Head of caudate nucleus (tissue), 42 donors: ENCODE data around the gene TM9SF1.
"Not testable (repeated sequence)": the region's sequence is repeated elsewhere in the genome, so short reads cannot be mapped to it uniquely, and the experiment has no call there.

ENCODE experiments used
- DNase-seq, 42 donors: peaks; one replicate each; pipeline versions ENCODE4 v3.0.0 to v3.0.0-alpha.2; 2020 to 2021; ENCODE audit warnings: mixed read lengths in 7 of 42
- intact Hi-C: fragments of 100-400 bp; cut with DNase I; formaldehyde crosslinking; loops from one replicate; pipeline ENCODE4 v1.15.0; 2022

The TM9SF1 gene

GRCh38 chr14:24204163-24205146 is 9.2 kb upstream of the TM9SF1 start:
- peak in 1 of 42 donors; percentile 2 for DNase-seq
- intact Hi-C loops, result no loop called here

GRCh38 chr14:24203249-24203886 is 8.1 kb upstream of the TM9SF1 start:
- intact Hi-C loops, result not testable (repeated sequence)
- peak in 2 of 42 donors; percentile 3 to 11 for DNase-seq

DNA sequence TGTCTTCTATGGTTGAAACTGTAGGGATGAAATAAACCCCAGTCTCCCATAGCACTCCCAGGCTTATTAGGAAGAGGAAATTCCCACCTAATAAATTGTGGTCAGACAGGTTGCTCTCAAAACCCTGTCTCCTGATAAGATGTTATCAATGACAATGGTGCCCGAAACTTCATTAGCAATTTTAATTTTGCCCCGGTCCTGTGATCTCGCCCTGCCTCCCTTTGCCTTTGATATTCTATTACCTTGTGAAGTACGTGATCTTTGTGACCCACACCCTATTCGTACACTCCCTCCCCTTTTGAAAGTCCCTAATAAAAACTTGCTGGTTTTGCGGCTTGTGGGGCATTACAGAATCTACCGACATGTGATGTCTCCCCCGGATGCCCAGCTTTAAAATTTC is 7.3 kb upstream of the TM9SF1 start:
- intact Hi-C loops, result not testable (repeated sequence)

GRCh38 chr14:24198814-24199524 is 3.7 kb upstream of the TM9SF1 start:
- intact Hi-C loops, result no loop called here

More for the DNA sequence above, 7.3 kb upstream of the TM9SF1 start:
- DNase-seq, result peak in 2 of 42 donors; percentile 0 to 2

DNA sequence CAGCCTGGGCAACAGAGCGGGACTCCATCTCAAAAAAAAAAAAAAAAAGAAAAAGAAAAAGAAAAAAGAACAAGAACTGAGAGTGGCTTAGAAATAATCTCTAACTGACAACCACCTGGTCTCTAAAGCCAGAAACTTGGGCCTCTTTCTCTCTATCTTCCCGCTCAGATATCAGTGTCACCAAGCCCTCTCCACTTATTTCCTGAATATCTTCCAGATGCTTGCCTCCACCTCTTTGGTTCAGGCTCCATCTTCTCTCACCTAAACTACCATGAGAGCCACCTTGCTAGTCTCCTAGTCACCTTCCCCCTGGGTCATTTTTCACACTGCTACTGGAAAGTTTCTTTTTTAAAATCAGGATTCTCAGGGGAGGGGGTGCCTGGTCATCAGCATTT is 1.8 kb upstream of the TM9SF1 start:
- intact Hi-C loops, result no loop called here
- DNase-seq, result no peak

More at GRCh38 chr14:24198814-24199524, 3.7 kb upstream of the TM9SF1 start:
- DNase-seq, result no peak

DNA sequence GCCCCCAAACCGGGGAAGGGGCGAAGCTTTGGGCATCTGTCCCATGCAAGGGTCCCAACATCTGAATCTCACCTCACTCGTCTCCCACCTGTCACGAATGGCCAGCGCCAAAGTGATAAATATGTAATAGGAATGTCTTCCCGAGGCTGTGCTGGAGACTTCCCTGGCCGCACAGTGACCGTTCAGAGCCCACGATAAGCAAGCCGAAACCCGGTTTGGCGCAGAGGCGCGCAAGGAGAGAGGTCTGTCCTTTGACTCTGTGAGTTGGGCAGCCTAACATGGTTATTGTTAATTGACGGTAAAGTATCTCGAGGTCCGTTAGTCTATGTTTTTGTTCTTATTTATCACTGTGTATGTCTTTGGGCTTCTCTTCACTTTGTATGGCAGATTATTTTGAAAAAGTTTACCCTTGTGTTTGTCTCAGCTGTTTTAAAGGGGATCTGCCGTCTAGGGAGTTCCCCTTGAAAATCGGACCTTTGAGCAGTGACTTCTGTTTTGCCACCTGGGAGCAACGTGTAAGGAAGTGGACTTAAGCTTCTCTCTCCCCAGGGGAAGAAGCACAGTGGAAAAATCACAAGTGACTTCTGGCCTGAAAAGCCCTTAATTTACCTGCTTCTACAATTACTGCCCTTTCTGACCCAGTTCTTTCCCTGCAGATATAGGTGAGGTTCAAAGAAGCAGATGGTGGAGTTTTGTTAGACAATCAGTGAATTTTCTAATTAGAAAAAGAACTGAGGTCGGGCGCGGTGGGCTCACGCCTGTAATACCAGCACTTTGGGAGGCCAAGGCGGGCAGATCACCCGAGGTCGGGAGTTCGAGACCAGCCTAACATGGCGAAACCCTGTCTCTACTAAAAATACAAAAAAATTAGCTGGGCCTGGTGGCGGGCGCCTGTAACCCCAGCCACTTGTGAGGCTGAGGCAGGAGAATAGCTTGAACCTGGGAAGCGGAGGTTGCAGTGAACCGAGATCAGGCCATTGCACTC is 1.1 kb upstream of the TM9SF1 start:
- intact Hi-C loops, result no loop called here
- peak in 1 of 42 donors; percentile 42 for DNase-seq

DNA sequence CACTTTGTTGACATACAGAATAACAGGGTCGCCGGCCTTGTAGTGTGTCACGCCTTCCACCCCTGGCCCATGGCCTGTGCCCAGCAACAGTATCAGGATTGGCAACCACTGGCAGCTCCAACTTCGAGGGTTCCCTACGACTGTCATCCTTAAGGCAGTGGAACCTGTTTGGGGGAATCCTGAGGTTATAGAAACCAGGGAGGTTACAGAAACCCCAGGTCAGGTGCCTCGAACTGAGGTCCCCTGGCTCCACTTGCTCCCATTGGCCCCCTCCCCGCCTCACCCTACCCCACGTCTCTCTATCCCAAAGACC is 412 bp downstream of the TM9SF1 start:
- no peak for DNase-seq
- intact Hi-C loops, result no loop called here

- intact Hi-C loops, result no loop called here
- DNase-seq, result no peak
Measured at GRCh38 chr14:24194186-24194872, 912 bp downstream of the TM9SF1 start.

DNA sequence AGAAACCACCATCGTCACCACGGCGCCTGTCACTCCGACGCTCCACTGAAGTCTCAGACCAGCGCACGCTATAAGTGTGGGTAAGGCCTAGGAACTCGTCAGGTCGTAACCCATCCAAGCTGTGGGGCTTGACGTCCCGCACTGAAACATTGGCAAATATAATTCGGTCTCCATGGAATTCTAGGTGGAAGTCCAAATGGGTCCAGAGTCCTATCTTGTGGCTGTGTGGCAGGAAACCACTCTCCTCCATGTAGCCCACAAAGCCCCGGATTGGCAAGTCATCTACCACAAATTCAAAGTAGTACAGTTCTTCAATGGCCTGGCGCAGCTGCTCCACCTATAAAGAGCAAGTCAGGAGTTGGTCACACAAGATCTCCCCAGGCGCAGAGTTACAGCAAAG is 2.3 kb downstream of the TM9SF1 start:
- DNase-seq, result no peak
- intact Hi-C loops, result no loop called here

DNA sequence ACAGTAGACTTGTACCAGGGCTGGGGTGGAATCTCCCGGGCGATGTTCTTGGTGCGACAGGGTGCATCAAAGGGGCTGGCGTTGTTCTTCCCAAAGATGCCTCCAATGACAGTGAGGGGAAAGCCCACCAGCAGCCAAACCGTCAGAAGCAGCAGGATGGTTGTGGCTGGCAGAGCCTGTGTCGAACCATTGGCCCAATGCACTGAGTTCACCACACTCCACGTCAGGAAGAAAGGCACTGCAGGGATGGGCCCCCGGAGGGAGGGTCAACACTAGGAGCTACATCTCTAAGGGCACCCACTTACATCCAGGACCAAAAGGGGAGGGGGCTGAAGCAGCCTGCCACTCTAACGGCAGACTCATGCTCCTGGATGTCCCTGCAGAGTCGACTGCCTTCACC is 4.8 kb downstream of the TM9SF1 start:
- intact Hi-C loops, result no loop called here
- DNase-seq, result no peak

DNA sequence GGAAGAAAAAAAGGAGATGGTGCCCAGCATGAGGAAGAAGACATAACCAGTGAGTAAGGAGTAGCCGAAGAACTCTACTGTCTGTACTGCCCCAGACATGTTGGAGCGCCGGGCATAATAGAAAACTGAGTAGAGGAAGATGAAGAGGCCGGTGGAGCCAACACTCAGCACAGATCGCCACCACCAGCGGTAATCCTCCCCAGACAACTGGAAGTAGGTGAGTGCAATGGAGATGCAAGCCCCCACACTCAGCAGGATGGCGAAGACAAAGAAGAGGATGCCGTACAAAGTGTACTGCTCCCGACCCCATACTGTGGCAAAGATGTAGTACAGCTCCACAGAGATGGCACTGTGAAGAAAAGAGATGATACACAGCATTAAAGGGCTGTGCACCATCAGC is 5.8 kb downstream of the TM9SF1 start:
- intact Hi-C loops, result no loop called here
- no peak for DNase-seq

GRCh38 chr14:24189059-24189375 is 6.2 kb downstream of the TM9SF1 start:
- DNase-seq, result no peak
- intact Hi-C loops, result no loop called here

DNA sequence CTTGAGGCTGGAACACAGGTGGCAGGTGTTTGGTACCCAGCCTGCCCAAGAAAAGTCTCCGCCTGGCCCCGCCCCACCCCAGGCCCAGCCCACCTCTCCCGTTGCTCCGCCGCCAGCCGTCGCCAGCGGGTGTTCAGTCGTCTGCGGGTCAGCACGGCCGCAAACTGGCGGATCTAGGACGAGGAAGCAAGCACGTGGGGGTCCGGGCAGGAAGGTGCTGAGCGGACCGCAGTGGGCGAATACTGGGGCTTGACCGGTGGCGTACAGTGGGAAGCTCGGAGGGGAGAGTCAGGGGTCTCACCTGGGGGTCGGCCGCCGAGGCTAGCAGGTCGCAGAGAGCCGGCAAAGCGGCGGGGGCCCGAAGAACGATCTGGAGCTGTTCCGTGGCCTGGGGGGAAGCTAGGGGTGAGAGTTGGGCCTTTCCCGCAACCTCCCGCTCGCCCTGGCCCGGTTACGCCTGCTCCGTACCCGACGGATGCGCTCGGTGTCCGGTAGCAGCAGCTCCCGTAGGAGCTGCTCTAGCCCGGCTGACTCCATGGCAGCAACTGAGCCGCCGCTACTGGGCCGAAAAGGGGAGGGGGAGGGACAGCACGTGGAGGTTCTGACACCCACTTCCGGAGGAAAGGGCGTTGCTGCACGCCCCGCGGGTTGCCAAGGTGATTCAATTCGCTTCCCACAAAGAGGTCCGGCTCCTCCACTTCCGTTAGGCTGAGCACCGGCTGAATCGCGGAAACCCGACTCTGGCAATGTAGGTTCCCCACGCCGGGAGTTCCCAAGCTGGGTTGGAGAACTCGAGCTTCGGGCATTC is 6.8 kb downstream of the TM9SF1 start, which contains the start of gene IPO4:
TSS of gene IPO4 (minus strand) at position 566 of the 808 bp plus-strand sequence. CDS start at position 537, 29 bp downstream.
- intact Hi-C loops, result no loop called here
- DNase-seq, result peak; percentile 91 to 99 (median 96)

- intact Hi-C loops, result no loop called here
- DNase-seq, result no peak
Measured at GRCh38 chr14:24187539-24187915, 7.7 kb downstream of the TM9SF1 start.

- DNase-seq, result no peak
- intact Hi-C loops, result no loop called here
Measured at GRCh38 chr14:24186831-24187538, 8.3 kb downstream of the TM9SF1 start.

DNA sequence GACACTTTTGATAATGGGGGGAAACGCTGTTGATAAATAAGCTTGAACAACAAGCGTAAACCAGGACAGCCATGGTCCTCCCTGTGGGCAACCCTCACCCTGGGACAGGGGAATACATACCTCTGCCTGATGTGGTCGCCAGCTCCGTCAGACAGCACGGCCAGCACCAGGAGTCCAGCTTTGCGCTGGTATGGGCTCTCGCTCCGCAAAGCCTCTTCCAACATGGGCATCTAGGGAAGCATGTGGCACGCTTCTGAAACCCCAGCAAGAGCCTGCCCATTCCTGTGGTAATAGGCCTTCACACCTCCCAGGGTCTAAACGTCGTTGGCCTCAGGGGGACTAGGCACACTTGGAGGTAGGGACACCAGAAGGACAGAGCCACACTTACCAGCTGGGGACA is 9.5 kb downstream of the TM9SF1 start:
- intact Hi-C loops, result no loop called here
- DNase-seq, result no peak

- intact Hi-C loops, result no loop called here
- DNase-seq, result no peak
Measured at GRCh38 chr14:24185026-24185425, 10.2 kb downstream of the TM9SF1 start.
